GM21619 (cell line): Measurements from ENCODE around the gene KRTAP27-1.

Experiments used
- ATAC-seq: cut with Tn5 transposase; IDR thresholded peaks from one replicate; pipeline ENCODE4 v1.9.1; 2021; ENCODE audit not compliant: unreplicated experiment

KRTAP27-1 gene

DNA sequence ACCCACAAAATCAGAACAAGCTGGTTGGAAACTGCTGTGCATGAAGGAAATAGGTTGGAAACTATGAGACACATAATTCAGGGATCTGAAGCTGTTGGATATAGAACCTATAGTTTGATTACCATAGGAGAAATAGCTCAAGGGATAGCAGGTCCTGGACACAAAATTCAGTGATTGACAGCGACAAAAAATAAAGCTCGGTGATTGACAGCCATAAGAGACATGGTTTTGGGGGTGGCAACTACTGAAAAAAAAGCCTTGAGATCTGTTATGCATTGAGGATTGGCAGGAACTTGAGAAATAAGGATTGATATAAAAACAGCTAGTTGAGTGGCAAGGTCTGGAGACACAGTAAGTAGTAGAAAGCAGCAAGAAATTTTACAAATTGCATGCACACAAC lies 48.3 kb downstream of the KRTAP27-1 start, which contains the start of gene KRTAP25-1:
Gene KRTAP25-1 (minus strand): TSS at position 300 of the 400 bp plus-strand sequence. CDS start 24 bp downstream, at position 276.
- ATAC-seq = no peak
